HepG2 (cell line): ENCODE results near the gene PDE4C. TPM values are rescaled to one million over a fixed set of nuclear protein-coding genes. Genes with fewer than 3 reads are reported as not detected.
A peak's percentile ranks its signal among the peaks of the same experiment; 100 is the strongest.

ENCODE experiments used
- ATRX ChIP-seq: sonication (generic); formaldehyde crosslinking; IDR thresholded peaks from 2 replicates; pipeline ENCODE4 v1.4.0; 2020; ENCODE audit warnings: missing genetic modification reagents, borderline replicate concordance
- CENPT ChIP-seq: sonication (generic); formaldehyde crosslinking; IDR thresholded peaks from 2 replicates; pipeline ENCODE4 v1.8.0; 2022; ENCODE audit warnings: low read depth, mild to moderate bottlenecking, moderate library complexity, missing genetic modification reagents
- ERF ChIP-seq: IDR thresholded peaks from 2 replicates; pipeline ENCODE4 v1.6.1; 2018; ENCODE audit warnings: missing biosample characterization, missing genetic modification reagents
- NR2C2 ChIP-seq: sonication (generic); formaldehyde crosslinking; IDR thresholded peaks from 2 replicates; pipeline ENCODE4 v1.4.0; 2020; ENCODE audit warnings: missing genetic modification reagents, mild to moderate bottlenecking, moderate library complexity, borderline replicate concordance
- PAF1 ChIP-seq: IDR thresholded peaks from 2 replicates; pipeline ENCODE4 v1.6.1; 2016; ENCODE audit warnings: missing genetic modification reagents, missing compliant biosample characterization
- STAT5B ChIP-seq: sonication (generic); formaldehyde crosslinking; IDR thresholded peaks from 2 replicates; pipeline ENCODE4 v1.4.0; 2020; ENCODE audit warnings: missing genetic modification reagents
- TFDP1 ChIP-seq: IDR thresholded peaks from 2 replicates; pipeline ENCODE4 v1.6.1; 2016; ENCODE audit warnings: missing compliant biosample characterization, missing genetic modification reagents, borderline replicate concordance
- ZBTB42 ChIP-seq: sonication (generic); formaldehyde crosslinking; IDR thresholded peaks from 2 replicates; pipeline ENCODE4 v1.5.0; 2020; ENCODE audit warnings: mild to moderate bottlenecking, missing genetic modification reagents
- ZFP36 ChIP-seq: fragments of 150-350 bp; IDR thresholded peaks from 2 replicates; pipeline ENCODE4 v1.6.1; 2018; ENCODE audit warnings: borderline replicate concordance, low read length, low read depth; ENCODE audit not compliant: partially characterized antibody
- ZNF3 ChIP-seq: IDR thresholded peaks from 2 replicates; pipeline ENCODE4 v1.7.0; 2017; ENCODE audit warnings: inconsistent platforms
- ZNF496 ChIP-seq: sonication (generic); formaldehyde crosslinking; IDR thresholded peaks from 2 replicates; pipeline ENCODE4 v1.8.1; 2023; ENCODE audit warnings: mild to moderate bottlenecking, moderate library complexity, missing genetic modification reagents; ENCODE audit not compliant: insufficient replicate concordance
- ZNF615 ChIP-seq: sonication (generic); formaldehyde crosslinking; IDR thresholded peaks from 2 replicates; pipeline ENCODE4 v1.5.0; 2020; ENCODE audit warnings: mild to moderate bottlenecking, missing genetic modification reagents, borderline replicate concordance
- ZNF75D ChIP-seq: sonication (generic); formaldehyde crosslinking; IDR thresholded peaks from 2 replicates; pipeline ENCODE4 v1.8.1; 2023; ENCODE audit warnings: missing genetic modification reagents, mild to moderate bottlenecking, borderline replicate concordance
- ZNF788 ChIP-seq: sonication (generic); formaldehyde crosslinking; IDR thresholded peaks from 2 replicates; pipeline ENCODE4 v1.5.0; 2020; ENCODE audit warnings: mild to moderate bottlenecking, missing genetic modification reagents, borderline replicate concordance
- polyA plus RNA-seq, 8 experiments: library from polyadenylated mRNA; depleted of rRNA in 3 of 8; stranded (reverse) in 7 of 8; unstranded in 1 of 8; fragments of >200 nt; fragmentation: Illumina TruSeq in 4 of 8; extraction: Trizol in 4 of 8; gene quantifications; 2 replicates each; pipeline versions ENCODE4 v1.2.1 to v1.2.3, GENCODE V29; 2011 to 2016; ENCODE audit warnings: low read depth in 4 of 8, missing spikeins in 1 of 8, mixed read lengths in 1 of 8; ENCODE audit not compliant: insufficient read depth in 1 of 8
- total RNA-seq, 5 experiments: library from RNA; depleted of rRNA; stranded (reverse); fragments of >200 nt; fragmentation: Illumina TruSeq; extraction: Trizol; gene quantifications; 2 replicates each; pipeline ENCODE4 v1.2.3, GENCODE V29; 2016; ENCODE audit warnings: low read depth in 1 of 5
- TF ChIP-seq, protein P1 (sequence below): sonication (generic); formaldehyde crosslinking; IDR thresholded peaks from 2 replicates; pipeline ENCODE4 v1.4.0; 2020; ENCODE audit warnings: missing genetic modification reagents, mild to moderate bottlenecking, borderline replicate concordance
- TF ChIP-seq, protein P2 (sequence below): sonication (generic); formaldehyde crosslinking; IDR thresholded peaks from 2 replicates; pipeline ENCODE4 v1.4.0; 2020; ENCODE audit warnings: mild to moderate bottlenecking, missing genetic modification reagents
- TF ChIP-seq, protein P3 (sequence below): fragments of 450-650 bp; IDR thresholded peaks from 2 replicates; pipeline ENCODE4 v1.6.1; 2017; ENCODE audit warnings: mild to moderate bottlenecking
- TF ChIP-seq, protein P4 (sequence below): IDR thresholded peaks from 2 replicates; pipeline ENCODE4 v1.6.1; 2018; ENCODE audit warnings: missing genetic modification reagents

Gene PDE4C
- total and polyA plus RNA-seq, 2 of the 13 experiments (the other 11 are each of a cell fraction or from before 2014, with no cell fraction given) = 1.4 to 14.0 TPM

DNA sequence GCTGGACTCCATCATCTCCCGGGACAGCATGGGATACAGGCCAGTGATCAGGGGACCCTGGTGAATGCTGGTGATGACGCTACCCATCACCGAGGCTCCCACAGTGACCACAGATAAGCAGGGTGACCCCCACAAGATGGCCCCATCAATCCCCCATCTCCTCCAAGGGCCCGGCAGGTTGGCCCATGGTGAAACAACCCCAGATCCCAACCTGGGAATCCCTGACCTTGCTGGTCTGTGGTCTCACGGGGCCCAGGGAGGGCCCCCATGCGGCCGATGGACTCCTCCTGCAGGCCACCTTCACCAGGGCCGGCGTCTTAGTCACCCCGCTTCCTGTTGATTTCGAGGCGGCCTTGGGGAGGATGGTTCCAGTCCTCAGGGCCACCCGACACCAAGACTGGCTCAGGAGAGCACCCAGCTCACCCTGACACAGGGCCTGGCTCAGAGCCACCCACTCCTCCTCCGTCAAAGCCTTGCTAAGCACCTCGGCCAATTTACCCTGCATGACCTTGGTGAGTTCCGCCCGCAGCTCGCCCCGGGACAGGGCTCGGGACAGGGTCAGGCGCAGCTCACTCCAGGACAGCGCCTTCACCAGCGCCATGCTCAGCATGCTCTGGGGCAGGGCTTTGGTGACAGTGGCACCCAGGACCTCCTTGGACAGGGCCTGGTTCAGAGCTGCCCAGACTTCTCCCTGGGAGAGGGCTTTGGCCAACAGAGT, 38.1 kb upstream of the PDE4C start (continued):
- TF ChIP-seq, protein P1, sequence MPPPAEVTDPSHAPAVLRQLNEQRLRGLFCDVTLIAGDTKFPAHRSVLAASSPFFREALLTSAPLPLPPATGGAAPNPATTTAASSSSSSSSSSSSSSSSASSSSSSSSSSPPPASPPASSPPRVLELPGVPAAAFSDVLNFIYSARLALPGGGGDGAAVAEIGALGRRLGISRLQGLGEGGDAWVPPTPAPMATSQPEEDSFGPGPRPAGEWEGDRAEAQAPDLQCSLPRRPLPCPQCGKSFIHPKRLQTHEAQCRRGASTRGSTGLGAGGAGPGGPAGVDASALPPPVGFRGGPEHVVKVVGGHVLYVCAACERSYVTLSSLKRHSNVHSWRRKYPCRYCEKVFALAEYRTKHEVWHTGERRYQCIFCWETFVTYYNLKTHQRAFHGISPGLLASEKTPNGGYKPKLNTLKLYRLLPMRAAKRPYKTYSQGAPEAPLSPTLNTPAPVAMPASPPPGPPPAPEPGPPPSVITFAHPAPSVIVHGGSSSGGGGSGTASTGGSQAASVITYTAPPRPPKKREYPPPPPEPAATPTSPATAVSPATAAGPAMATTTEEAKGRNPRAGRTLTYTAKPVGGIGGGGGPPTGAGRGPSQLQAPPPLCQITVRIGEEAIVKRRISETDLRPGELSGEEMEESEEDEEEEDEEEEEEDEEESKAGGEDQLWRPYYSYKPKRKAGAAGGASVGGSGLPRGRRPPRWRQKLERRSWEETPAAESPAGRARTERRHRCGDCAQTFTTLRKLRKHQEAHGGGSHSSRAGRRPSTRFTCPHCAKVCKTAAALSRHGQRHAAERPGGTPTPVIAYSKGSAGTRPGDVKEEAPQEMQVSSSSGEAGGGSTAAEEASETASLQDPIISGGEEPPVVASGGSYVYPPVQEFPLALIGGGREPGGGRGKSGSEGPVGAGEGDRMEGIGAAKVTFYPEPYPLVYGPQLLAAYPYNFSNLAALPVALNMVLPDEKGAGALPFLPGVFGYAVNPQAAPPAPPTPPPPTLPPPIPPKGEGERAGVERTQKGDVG (CRISPR knock-in tag) = no peak
- no peak for TF ChIP-seq ZNF75D (CRISPR knock-in tag)
- no peak for TF ChIP-seq ZNF615
- TF ChIP-seq NR2C2 (CRISPR knock-in tag) = no peak
- no peak for TF ChIP-seq ZBTB42 (CRISPR knock-in tag)
- TF ChIP-seq ZFP36 = no peak
- TF ChIP-seq ZNF496 (CRISPR knock-in tag) = no peak
- peak; percentile 37; the same call in 1 of the 2 replicates for TF ChIP-seq ZNF788 (CRISPR knock-in tag)
- no peak for TF ChIP-seq STAT5B (CRISPR knock-in tag)
- TF ChIP-seq, protein P2, sequence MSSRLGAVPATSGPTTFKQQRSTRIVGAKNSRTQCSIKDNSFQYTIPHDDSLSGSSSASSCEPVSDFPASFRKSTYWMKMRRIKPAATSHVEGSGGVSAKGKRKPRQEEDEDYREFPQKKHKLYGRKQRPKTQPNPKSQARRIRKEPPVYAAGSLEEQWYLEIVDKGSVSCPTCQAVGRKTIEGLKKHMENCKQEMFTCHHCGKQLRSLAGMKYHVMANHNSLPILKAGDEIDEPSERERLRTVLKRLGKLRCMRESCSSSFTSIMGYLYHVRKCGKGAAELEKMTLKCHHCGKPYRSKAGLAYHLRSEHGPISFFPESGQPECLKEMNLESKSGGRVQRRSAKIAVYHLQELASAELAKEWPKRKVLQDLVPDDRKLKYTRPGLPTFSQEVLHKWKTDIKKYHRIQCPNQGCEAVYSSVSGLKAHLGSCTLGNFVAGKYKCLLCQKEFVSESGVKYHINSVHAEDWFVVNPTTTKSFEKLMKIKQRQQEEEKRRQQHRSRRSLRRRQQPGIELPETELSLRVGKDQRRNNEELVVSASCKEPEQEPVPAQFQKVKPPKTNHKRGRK = no peak
- no peak for TF ChIP-seq ZNF3 (CRISPR knock-in tag)
- TF ChIP-seq TFDP1 (CRISPR knock-in tag) = 0 out of 2 replicates have a peak, but pooled peaks have one; percentile 35
- TF ChIP-seq PAF1 = no peak
- TF ChIP-seq, protein P3, sequence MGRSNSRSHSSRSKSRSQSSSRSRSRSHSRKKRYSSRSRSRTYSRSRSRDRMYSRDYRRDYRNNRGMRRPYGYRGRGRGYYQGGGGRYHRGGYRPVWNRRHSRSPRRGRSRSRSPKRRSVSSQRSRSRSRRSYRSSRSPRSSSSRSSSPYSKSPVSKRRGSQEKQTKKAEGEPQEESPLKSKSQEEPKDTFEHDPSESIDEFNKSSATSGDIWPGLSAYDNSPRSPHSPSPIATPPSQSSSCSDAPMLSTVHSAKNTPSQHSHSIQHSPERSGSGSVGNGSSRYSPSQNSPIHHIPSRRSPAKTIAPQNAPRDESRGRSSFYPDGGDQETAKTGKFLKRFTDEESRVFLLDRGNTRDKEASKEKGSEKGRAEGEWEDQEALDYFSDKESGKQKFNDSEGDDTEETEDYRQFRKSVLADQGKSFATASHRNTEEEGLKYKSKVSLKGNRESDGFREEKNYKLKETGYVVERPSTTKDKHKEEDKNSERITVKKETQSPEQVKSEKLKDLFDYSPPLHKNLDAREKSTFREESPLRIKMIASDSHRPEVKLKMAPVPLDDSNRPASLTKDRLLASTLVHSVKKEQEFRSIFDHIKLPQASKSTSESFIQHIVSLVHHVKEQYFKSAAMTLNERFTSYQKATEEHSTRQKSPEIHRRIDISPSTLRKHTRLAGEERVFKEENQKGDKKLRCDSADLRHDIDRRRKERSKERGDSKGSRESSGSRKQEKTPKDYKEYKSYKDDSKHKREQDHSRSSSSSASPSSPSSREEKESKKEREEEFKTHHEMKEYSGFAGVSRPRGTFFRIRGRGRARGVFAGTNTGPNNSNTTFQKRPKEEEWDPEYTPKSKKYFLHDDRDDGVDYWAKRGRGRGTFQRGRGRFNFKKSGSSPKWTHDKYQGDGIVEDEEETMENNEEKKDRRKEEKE = no peak
- 0 out of 2 replicates have a peak, but pooled peaks have one; percentile 17 for TF ChIP-seq CENPT (CRISPR knock-in tag)
- no peak for TF ChIP-seq ATRX (CRISPR knock-in tag)
- peak; percentile 33; the same call in 1 of the 2 replicates for TF ChIP-seq ERF (CRISPR knock-in tag)
- TF ChIP-seq, protein P4, sequence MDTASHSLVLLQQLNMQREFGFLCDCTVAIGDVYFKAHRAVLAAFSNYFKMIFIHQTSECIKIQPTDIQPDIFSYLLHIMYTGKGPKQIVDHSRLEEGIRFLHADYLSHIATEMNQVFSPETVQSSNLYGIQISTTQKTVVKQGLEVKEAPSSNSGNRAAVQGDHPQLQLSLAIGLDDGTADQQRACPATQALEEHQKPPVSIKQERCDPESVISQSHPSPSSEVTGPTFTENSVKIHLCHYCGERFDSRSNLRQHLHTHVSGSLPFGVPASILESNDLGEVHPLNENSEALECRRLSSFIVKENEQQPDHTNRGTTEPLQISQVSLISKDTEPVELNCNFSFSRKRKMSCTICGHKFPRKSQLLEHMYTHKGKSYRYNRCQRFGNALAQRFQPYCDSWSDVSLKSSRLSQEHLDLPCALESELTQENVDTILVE (CRISPR knock-in tag) = no peak
